ENCODE measurements around the gene MRPL4.

- TF ChIP-seq CTCF (IDR thresholded peaks at IDR 0.05): peak in 1 of 3 experiments; percentile 7
- peak in 1 of 2 donors; percentile 28 for TF ChIP-seq POLR2A (IDR thresholded peaks at IDR 0.05)
- peak in 1 of 2 donors; percentile 74 for TF ChIP-seq POLR2AphosphoS5 (IDR thresholded peaks at IDR 0.05; ENCODE audit: insufficient read depth in 1 of 2, low read depth in 1 of 2)
These were observed 21.7 kb upstream of the MRPL4 start for GRCh38 chr19:10230173-10230860.
